ENCODE results near the gene DRC3. TPM values are rescaled to one million over a fixed set of nuclear protein-coding genes. Genes with fewer than 3 reads are reported as not detected.

DRC3 gene
- total RNA-seq, 2 experiments from 2014 or later = 0.19 TPM; not detected in 1

GRCh38 chr17:17998934-17999333 is 26.3 kb downstream of the DRC3 start:
- TF ChIP-seq EZH2phosphoT487 (IDR thresholded peaks at IDR 0.05; ENCODE audit: borderline replicate concordance, low read depth, low read length) (no peak), CTCF (conservative IDR thresholded peaks at IDR 0.05; ENCODE audit: low read length) (no peak)
- Histone ChIP-seq H2AFZ (ENCODE audit: low read length) (no peak overlapping the region), H3K36me3 (ENCODE audit: insufficient read depth, low read length) (no peaks in the 10 kb centered on the region), H3K4me1 (ENCODE audit: insufficient read depth, low read length, poor library complexity, severe bottlenecking) (no peaks in the 10 kb centered on the region), H3K4me2 (ENCODE audit: low read length) (no peak overlapping the region), H4K20me1 (ENCODE audit: insufficient read depth, low read length) (no peaks in the 10 kb centered on the region), H3K4me3 (ENCODE audit: low read depth, low read length, poor library complexity, severe bottlenecking) (no peak overlapping the region), H3K27ac (ENCODE audit: low read depth, low read length, poor library complexity, severe bottlenecking) (no peak overlapping the region), H3K9me3 (ENCODE audit: low read length) (no peaks in the 10 kb centered on the region), H3K9me2 (ENCODE audit: insufficient read depth, low read length) (no peaks in the 10 kb centered on the region), H3K79me2 (ENCODE audit: insufficient read depth, low read depth, low read length) (no peaks in the 10 kb centered on the region)
- DNase-seq (ENCODE audit: low spot score) = no peak
- ChIA-PET CTCF (ENCODE audit: unreplicated experiment) (no interaction called here), POLR2A (no interaction called here)
- BruUV-seq (replicated peaks) = no TSS peak
- intact Hi-C loops (cut with micrococcal nuclease; ENCODE audit: unreplicated experiment) = no loop called here

- POLR2A ChIA-PET = no interaction called here
- no TSS peak for BruUV-seq (replicated peaks)
Measured at GRCh38 chr17:17999364-18000029, 26.8 kb downstream of the DRC3 start.

More at GRCh38 chr17:17999364-18000029, 26.8 kb downstream of the DRC3 start:
- no peak overlapping the region for H3K27ac ChIP-seq (ENCODE audit: low read depth, low read length, poor library complexity, severe bottlenecking)
- no peaks in the 10 kb centered on the region for H3K4me1 ChIP-seq (ENCODE audit: insufficient read depth, low read length, poor library complexity, severe bottlenecking)
- CTCF ChIA-PET (ENCODE audit: unreplicated experiment) = no interaction called here
- no peak overlapping the region for H3K4me2 ChIP-seq (ENCODE audit: low read length)
- no peaks in the 10 kb centered on the region for H3K36me3 ChIP-seq (ENCODE audit: insufficient read depth, low read length)
- H3K9me2 ChIP-seq (ENCODE audit: insufficient read depth, low read length) = no peaks in the 10 kb centered on the region
- TF ChIP-seq CTCF (conservative IDR thresholded peaks at IDR 0.05; ENCODE audit: low read length) (no peak), EZH2phosphoT487 (IDR thresholded peaks at IDR 0.05; ENCODE audit: borderline replicate concordance, low read depth, low read length) (no peak)
- H2AFZ ChIP-seq (ENCODE audit: low read length) = no peak overlapping the region
- no peak overlapping the region for H3K4me3 ChIP-seq (ENCODE audit: low read depth, low read length, poor library complexity, severe bottlenecking)
- intact Hi-C loops (cut with micrococcal nuclease; ENCODE audit: unreplicated experiment) = no loop called here
- no peaks in the 10 kb centered on the region for H3K79me2 ChIP-seq (ENCODE audit: insufficient read depth, low read depth, low read length)
- no peaks in the 10 kb centered on the region for H4K20me1 ChIP-seq (ENCODE audit: insufficient read depth, low read length)
- H3K9me3 ChIP-seq (ENCODE audit: low read length) = no peaks in the 10 kb centered on the region
- no peak for DNase-seq (ENCODE audit: low spot score)
